ENCODE measurements around the gene LARP6. TPM values are rescaled to one million over a fixed set of nuclear protein-coding genes. Genes with fewer than 3 reads are reported as not detected.

Gene LARP6
- total RNA-seq, 1 experiment from 2014 or later = 15.2 TPM

DNA sequence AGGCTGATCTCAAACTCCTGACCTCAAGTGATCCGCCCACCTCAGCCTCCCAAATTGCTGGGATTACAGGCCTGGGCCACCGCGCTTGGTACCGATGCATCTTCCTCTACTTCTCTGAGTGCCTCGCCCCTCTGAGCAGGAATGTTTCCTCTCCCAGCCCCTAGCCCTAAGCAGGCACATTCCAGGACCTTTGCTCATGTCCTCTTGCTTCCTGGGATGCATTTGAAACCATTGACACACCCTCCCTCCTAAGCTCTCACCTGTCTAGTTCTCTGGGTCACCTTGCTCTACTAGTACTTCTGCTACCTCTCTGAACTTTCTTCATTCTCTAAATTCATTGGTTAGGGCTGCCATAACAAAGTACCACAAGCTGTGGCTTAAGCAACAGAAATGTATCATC is 72.7 kb downstream of the LARP6 start (continued):
- TF ChIP-seq, protein P1, sequence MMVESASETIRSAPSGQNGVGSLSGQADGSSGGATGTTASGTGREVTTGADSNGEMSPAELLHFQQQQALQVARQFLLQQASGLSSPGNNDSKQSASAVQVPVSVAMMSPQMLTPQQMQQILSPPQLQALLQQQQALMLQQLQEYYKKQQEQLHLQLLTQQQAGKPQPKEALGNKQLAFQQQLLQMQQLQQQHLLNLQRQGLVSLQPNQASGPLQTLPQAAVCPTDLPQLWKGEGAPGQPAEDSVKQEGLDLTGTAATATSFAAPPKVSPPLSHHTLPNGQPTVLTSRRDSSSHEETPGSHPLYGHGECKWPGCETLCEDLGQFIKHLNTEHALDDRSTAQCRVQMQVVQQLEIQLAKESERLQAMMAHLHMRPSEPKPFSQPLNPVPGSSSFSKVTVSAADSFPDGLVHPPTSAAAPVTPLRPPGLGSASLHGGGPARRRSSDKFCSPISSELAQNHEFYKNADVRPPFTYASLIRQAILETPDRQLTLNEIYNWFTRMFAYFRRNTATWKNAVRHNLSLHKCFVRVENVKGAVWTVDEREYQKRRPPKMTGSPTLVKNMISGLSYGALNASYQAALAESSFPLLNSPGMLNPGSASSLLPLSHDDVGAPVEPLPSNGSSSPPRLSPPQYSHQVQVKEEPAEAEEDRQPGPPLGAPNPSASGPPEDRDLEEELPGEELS (CRISPR knock-in tag; IDR thresholded peaks at IDR 0.05) = no peak
- no peak for TF ChIP-seq NR2C2 (CRISPR knock-in tag; IDR thresholded peaks at IDR 0.05)
- TF ChIP-seq, protein P2, sequence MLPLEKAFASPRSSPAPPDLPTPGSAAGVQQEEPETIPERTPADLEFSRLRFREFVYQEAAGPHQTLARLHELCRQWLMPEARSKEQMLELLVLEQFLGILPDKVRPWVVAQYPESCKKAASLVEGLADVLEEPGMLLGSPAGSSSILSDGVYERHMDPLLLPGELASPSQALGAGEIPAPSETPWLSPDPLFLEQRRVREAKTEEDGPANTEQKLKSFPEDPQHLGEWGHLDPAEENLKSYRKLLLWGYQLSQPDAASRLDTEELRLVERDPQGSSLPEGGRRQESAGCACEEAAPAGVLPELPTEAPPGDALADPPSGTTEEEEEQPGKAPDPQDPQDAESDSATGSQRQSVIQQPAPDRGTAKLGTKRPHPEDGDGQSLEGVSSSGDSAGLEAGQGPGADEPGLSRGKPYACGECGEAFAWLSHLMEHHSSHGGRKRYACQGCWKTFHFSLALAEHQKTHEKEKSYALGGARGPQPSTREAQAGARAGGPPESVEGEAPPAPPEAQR (CRISPR knock-in tag; IDR thresholded peaks at IDR 0.05) = no peak
- TF ChIP-seq, protein P3, sequence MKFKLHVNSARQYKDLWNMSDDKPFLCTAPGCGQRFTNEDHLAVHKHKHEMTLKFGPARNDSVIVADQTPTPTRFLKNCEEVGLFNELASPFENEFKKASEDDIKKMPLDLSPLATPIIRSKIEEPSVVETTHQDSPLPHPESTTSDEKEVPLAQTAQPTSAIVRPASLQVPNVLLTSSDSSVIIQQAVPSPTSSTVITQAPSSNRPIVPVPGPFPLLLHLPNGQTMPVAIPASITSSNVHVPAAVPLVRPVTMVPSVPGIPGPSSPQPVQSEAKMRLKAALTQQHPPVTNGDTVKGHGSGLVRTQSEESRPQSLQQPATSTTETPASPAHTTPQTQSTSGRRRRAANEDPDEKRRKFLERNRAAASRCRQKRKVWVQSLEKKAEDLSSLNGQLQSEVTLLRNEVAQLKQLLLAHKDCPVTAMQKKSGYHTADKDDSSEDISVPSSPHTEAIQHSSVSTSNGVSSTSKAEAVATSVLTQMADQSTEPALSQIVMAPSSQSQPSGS (CRISPR knock-in tag; IDR thresholded peaks at IDR 0.05; ENCODE audit: borderline replicate concordance, low read depth) = no peak
- no peak for TF ChIP-seq NR3C1 (CRISPR knock-in tag; conservative IDR thresholded peaks at IDR 0.05; ENCODE audit: low read depth)

Other genes starting within 250 kb of the LARP6 start
- gene UACA, start 90.6 kb downstream of the LARP6 start, total RNA-seq (2021) = 37.3 to 44.8 TPM (median 42.7 TPM) in 3 replicates
- gene THAP10, start 38.3 kb upstream of the LARP6 start, total RNA-seq (2021) = 2.6 to 3.6 TPM (median 3.4 TPM) in 3 replicates
- 6.8 to 9.2 TPM (median 6.9 TPM) in 3 replicates for gene LRRC49, start 38.7 kb upstream of the LARP6 start, total RNA-seq (2021)

Measured in WTC11 (cell line).